Lung (tissue), 12 donors: ENCODE measurements around the gene SMCR8. TPM values are rescaled to one million over a fixed set of nuclear protein-coding genes. Genes with fewer than 3 reads are reported as not detected.

Source experiments
- ATAC-seq: fragments of 200-7000 bp; cut with Tn5 transposase; one replicate; pipeline ENCODE4 v1.9.1; 2020; ENCODE audit warnings: moderate number of reproducible peaks; ENCODE audit not compliant: insufficient read depth, low FRiP score
- DNase-seq, 3 donors: peaks; one replicate each; pipeline ENCODE4 v3.0.0-alpha.2; 2013 to 2017
- H3K27ac ChIP-seq, 2 donors: one replicate each; pipeline ENCODE4 v1.5.1; 2013; ENCODE audit warnings: mild to moderate bottlenecking in 2 of 2, moderate library complexity in 2 of 2, control low read depth in 1 of 2, inconsistent platforms in 1 of 2, low read depth in 1 of 2, low read length in 1 of 2
- H3K27me3 ChIP-seq, 3 donors: one replicate each; pipeline ENCODE4 v1.5.1; 2013; ENCODE audit warnings: low read length in 2 of 3; ENCODE audit not compliant: control insufficient read depth in 3 of 3, insufficient read depth in 3 of 3
- H3K36me3 ChIP-seq, 4 donors: one replicate each; pipeline ENCODE4 v1.5.1; 2013; ENCODE audit warnings: low read length in 4 of 4, mild to moderate bottlenecking in 1 of 4, moderate library complexity in 1 of 4; ENCODE audit not compliant: control insufficient read depth in 4 of 4, insufficient read depth in 4 of 4
- H3K4me1 ChIP-seq, 5 donors: one replicate each; pipeline ENCODE4 v1.5.1; 2013; ENCODE audit warnings: low read length in 5 of 5, mild to moderate bottlenecking in 2 of 5, moderate library complexity in 1 of 5; ENCODE audit not compliant: control insufficient read depth in 5 of 5, insufficient read depth in 5 of 5
- H3K4me3 ChIP-seq: one replicate; pipeline ENCODE4 v1.5.1; 2013; ENCODE audit warnings: mild to moderate bottlenecking, control low read depth, moderate library complexity
- H3K9ac ChIP-seq, 2 donors: one replicate each; pipeline ENCODE4 v1.5.1; 2013; ENCODE audit warnings: low read length in 2 of 2, control low read depth in 1 of 2; ENCODE audit not compliant: insufficient read depth in 1 of 2
- H3K9me3 ChIP-seq, 4 donors: one replicate each; pipeline ENCODE4 v1.5.1; 2013; ENCODE audit warnings: low read length in 3 of 4, mild to moderate bottlenecking in 1 of 4, moderate library complexity in 1 of 4; ENCODE audit not compliant: control insufficient read depth in 4 of 4, insufficient read depth in 3 of 4
- CTCF ChIP-seq: IDR thresholded peaks from 2 replicates; pipeline ENCODE4 v1.5.1; 2012; ENCODE audit warnings: mild to moderate bottlenecking; ENCODE audit errors: control extremely low read depth, extremely low read depth
- WGBS, 2 donors: extraction: QIAGEN DNeasy Blood & Tissue Kit; methylation state at CpG; one replicate each; pipeline ENCODE4 v1.1.7; 2013; 5-methylcytosine and 5-hydroxymethylcytosine counted together
- polyA plus RNA-seq, 2 donors: library from polyadenylated mRNA; stranded (reverse); fragments of 200-250 nt; gene quantifications; one replicate each; pipeline ENCODE4 v1.2.1, GENCODE V29; 2013
- total RNA-seq, 2 donors: library from RNA; depleted of rRNA in 1 of 2; stranded (reverse); fragments of >200 nt in 1 of 2; gene quantifications; one replicate each; pipeline ENCODE4 v1.2.1, GENCODE V29; 2014 to 2021
- donor health status: control.
- donor health status: control.
- donor health status: Bipolar disorder and iron deficiency.
- donor health status: healthy.
- donor health status: DM: yes; HTN: yes; CAD: no.

Gene SMCR8
- total and polyA plus RNA-seq, 4 donors, result 4.2 to 20.9 (median 15.1) TPM

- no peak for TF ChIP-seq CTCF
- H3K27me3 ChIP-seq, result no peaks in the 10 kb centered on the region
- H3K27ac ChIP-seq, result no peak overlapping the region
- DNase-seq (peak in 1 of 3 donors; percentile 35), ATAC-seq (no peak)
- H3K4me1 ChIP-seq, result peaks cover 0 to 2% (median 1%) of the 10 kb centered on the region in 5 donors
- H3K36me3 ChIP-seq, result peaks cover 7 to 27% (median 15%) of the 10 kb centered on the region in 4 donors
- no peaks in the 10 kb centered on the region for H3K9me3 ChIP-seq
- H3K4me3 ChIP-seq, result no peak overlapping the region
- 59 to 62% methylated on average over 14 of the region's 14 CpGs for WGBS, 2 donors
- peak overlapping the region in 1 of 2 donors; percentile 11 for H3K9ac ChIP-seq
These were observed 47.0 kb upstream of the SMCR8 start for GRCh38 chr17:18267927-18268711.

- Histone ChIP-seq H3K27ac (no peak overlapping the region), H3K4me3 (no peak overlapping the region), H3K9me3 (no peaks in the 10 kb centered on the region), H3K36me3 (peaks cover 5 to 19% (median 12%) of the 10 kb centered on the region in 4 donors), H3K27me3 (no peaks in the 10 kb centered on the region), H3K4me1 (peaks cover 0 to 2% (median 1%) of the 10 kb centered on the region in 5 donors), H3K9ac (no peak overlapping the region)
- 89 to 93% methylated on average over 14 of the region's 14 CpGs for WGBS, 2 donors
- no peak for ATAC-seq
- no peak for TF ChIP-seq CTCF
- DNase-seq, result no peak
These were observed 44.8 kb upstream of the SMCR8 start for GRCh38 chr17:18270046-18270931.

- H3K27me3 ChIP-seq, result no peaks in the 10 kb centered on the region
- H3K4me1 ChIP-seq, result peaks cover 0 to 5% (median 0%) of the 10 kb centered on the region in 5 donors
- 87 to 100% methylated on average over 1 of the region's 1 CpG for WGBS, 2 donors
- peaks cover 23 to 55% (median 39%) of the 10 kb centered on the region in 4 donors for H3K36me3 ChIP-seq
- H3K9me3 ChIP-seq, result no peaks in the 10 kb centered on the region
- H3K27ac ChIP-seq, result no peak overlapping the region
- H3K4me3 ChIP-seq, result no peak overlapping the region
- H3K9ac ChIP-seq, result no peak overlapping the region
- DNase-seq, result no peak
- TF ChIP-seq CTCF, result no peak
- no peak for ATAC-seq
These were observed 38.0 kb upstream of the SMCR8 start for GRCh38 chr17:18277076-18277475.
